ENCODE measurements around the gene TOMM40L.

Gene TOMM40L

GRCh38 chr1:161225534-161226319 lies at the start of gene TOMM40L:
TOMM40L (plus strand) TSS chr1:161226060; CDS start chr1:161226490, 430 bp downstream.
- Histone ChIP-seq H3K9ac (peak within 1 kb of the TSS; percentile 79), H3K4me1 (ENCODE audit: low read depth, poor library complexity, severe bottlenecking) (peaks cover 23% of the 10 kb centered on the region), H3K27ac (peak within 1 kb of the TSS; percentile 62), H3K4me3 (IDR thresholded peaks at IDR 0.05; ENCODE audit: insufficient read depth, low read depth, low read length) (peak within 1 kb of the TSS; percentile 100), H2AFZ (ENCODE audit: low read depth) (peak within 1 kb of the TSS; percentile 70), H3K4me2 (peak within 1 kb of the TSS; percentile 72), H3K79me2 (ENCODE audit: insufficient read depth, low read depth) (peaks cover 10% of the 10 kb centered on the region), H4K20me1 (ENCODE audit: insufficient read depth) (no peaks in the 10 kb centered on the region), H3K36me3 (ENCODE audit: insufficient read depth) (peaks cover 3% of the 10 kb centered on the region; the same call in 1 of the 2 replicates), H3K27me3 (ENCODE audit: insufficient read depth, low read depth) (no peaks in the 10 kb centered on the region)
- peak; percentile 95 for TF ChIP-seq CTCF (conservative IDR thresholded peaks at IDR 0.05; ENCODE audit: low read depth, low read length)

- peaks cover 40% of the 10 kb centered on the region for H3K79me2 ChIP-seq (ENCODE audit: insufficient read depth, low read depth)
- no peaks in the 10 kb centered on the region for H4K20me1 ChIP-seq (ENCODE audit: insufficient read depth)
- no peak for TF ChIP-seq CTCF (conservative IDR thresholded peaks at IDR 0.05; ENCODE audit: low read depth, low read length)
- peaks cover 68% of the 10 kb centered on the region for H3K4me1 ChIP-seq (ENCODE audit: low read depth, poor library complexity, severe bottlenecking)
- peak overlapping the region; percentile 100 for H3K4me3 ChIP-seq (IDR thresholded peaks at IDR 0.05; ENCODE audit: insufficient read depth, low read depth, low read length)
- peak overlapping the region; percentile 73 for H3K27ac ChIP-seq
- peaks cover 23% of the 10 kb centered on the region; the same call in 1 of the 2 replicates for H3K36me3 ChIP-seq (ENCODE audit: insufficient read depth)
- H2AFZ ChIP-seq (ENCODE audit: low read depth) = peak overlapping the region; percentile 63; the same call in 1 of the 2 replicates
- peak overlapping the region; percentile 74 for H3K9ac ChIP-seq
- H3K27me3 ChIP-seq (ENCODE audit: insufficient read depth, low read depth) = no peaks in the 10 kb centered on the region
- peak overlapping the region; percentile 95 for H3K4me2 ChIP-seq
These were observed 49.3 kb upstream of the TOMM40L start for GRCh38 chr1:161176468-161177111.

- H3K4me1 ChIP-seq (ENCODE audit: low read depth, poor library complexity, severe bottlenecking) = peaks cover 72% of the 10 kb centered on the region
- H3K4me2 ChIP-seq = peak within 1 kb of the TSS; percentile 95
- TF ChIP-seq CTCF (conservative IDR thresholded peaks at IDR 0.05; ENCODE audit: low read depth, low read length) = no peak; the same call in 1 of the 2 replicates
- peak within 1 kb of the TSS; percentile 73 for H3K27ac ChIP-seq
- peak within 1 kb of the TSS; percentile 100 for H3K4me3 ChIP-seq (IDR thresholded peaks at IDR 0.05; ENCODE audit: insufficient read depth, low read depth, low read length)
- peak within 1 kb of the TSS; percentile 74 for H3K9ac ChIP-seq
- peaks cover 20% of the 10 kb centered on the region; the same call in 1 of the 2 replicates for H3K36me3 ChIP-seq (ENCODE audit: insufficient read depth)
- no peaks in the 10 kb centered on the region for H3K27me3 ChIP-seq (ENCODE audit: insufficient read depth, low read depth)
- H3K79me2 ChIP-seq (ENCODE audit: insufficient read depth, low read depth) = peaks cover 39% of the 10 kb centered on the region
- H4K20me1 ChIP-seq (ENCODE audit: insufficient read depth) = no peaks in the 10 kb centered on the region
- H2AFZ ChIP-seq (ENCODE audit: low read depth) = peak within 1 kb of the TSS; percentile 63
These were observed 48.5 kb upstream of the TOMM40L start, which contains the start of gene B4GALT3 for GRCh38 chr1:161177112-161177935. B4GALT3 (minus strand) TSS chr1:161177507; CDS start chr1:161176060, 1,447 bp downstream.

- Histone ChIP-seq H3K4me3 (IDR thresholded peaks at IDR 0.05; ENCODE audit: insufficient read depth, low read depth, low read length) (peak overlapping the region; percentile 100), H3K27ac (peak overlapping the region; percentile 73), H3K79me2 (ENCODE audit: insufficient read depth, low read depth) (peaks cover 33% of the 10 kb centered on the region), H3K36me3 (ENCODE audit: insufficient read depth) (peaks cover 17% of the 10 kb centered on the region; the same call in 1 of the 2 replicates), H3K4me1 (ENCODE audit: low read depth, poor library complexity, severe bottlenecking) (peaks cover 72% of the 10 kb centered on the region), H2AFZ (ENCODE audit: low read depth) (peak overlapping the region; percentile 63), H3K4me2 (peak overlapping the region; percentile 95), H4K20me1 (ENCODE audit: insufficient read depth) (no peaks in the 10 kb centered on the region), H3K9ac (peak overlapping the region; percentile 74; the same call in 1 of the 2 replicates), H3K27me3 (ENCODE audit: insufficient read depth, low read depth) (no peaks in the 10 kb centered on the region)
- TF ChIP-seq CTCF (conservative IDR thresholded peaks at IDR 0.05; ENCODE audit: low read depth, low read length) = peak; percentile 76; the same call in 1 of the 2 replicates
These were observed 48.0 kb upstream of the TOMM40L start for GRCh38 chr1:161177936-161178244.

All from KMS-11 (cell line).